Measurements from ENCODE around the gene RAC3. TPM values are rescaled to one million over a fixed set of nuclear protein-coding genes. Genes with fewer than 3 reads are reported as not detected.

The RAC3 gene
- total and polyA plus RNA-seq, 2 of the 8 experiments (the other 6 are each of a cell fraction or from before 2014, with no cell fraction given) = 177 to 299 TPM

DNA sequence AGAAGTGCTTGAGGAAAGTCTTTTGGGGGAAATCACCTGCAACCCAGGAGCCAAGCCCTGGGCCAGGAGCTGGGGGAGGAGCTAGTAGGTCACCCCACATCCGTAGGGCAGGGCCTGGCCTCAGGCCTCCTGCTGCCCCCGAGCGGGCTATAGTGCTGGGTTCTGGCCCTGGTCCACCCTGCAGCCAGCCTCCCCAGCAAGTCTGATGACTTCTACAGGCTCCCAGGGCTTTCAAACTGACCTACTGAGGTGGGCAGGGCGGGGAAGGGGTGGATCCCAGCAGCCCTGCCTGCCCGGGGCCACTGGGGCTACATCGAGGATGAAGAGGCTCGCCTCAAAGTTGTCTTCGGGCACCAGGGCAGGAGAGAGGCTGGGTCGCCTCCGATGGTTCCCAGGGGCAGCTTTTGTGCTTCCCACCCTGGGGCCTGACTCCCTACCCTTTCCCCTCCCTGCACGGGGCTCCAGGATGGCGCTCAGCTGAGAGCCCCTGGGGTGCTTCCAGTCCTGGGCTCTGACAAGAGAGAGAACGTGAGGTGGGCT, 13.8 kb upstream of the RAC3 start (continued):
- TF ChIP-seq, protein P1, sequence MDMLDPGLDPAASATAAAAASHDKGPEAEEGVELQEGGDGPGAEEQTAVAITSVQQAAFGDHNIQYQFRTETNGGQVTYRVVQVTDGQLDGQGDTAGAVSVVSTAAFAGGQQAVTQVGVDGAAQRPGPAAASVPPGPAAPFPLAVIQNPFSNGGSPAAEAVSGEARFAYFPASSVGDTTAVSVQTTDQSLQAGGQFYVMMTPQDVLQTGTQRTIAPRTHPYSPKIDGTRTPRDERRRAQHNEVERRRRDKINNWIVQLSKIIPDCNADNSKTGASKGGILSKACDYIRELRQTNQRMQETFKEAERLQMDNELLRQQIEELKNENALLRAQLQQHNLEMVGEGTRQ (IDR thresholded peaks at IDR 0.05; ENCODE audit: low read length) = no peak
- no peak for TF ChIP-seq SP4 (IDR thresholded peaks at IDR 0.05; ENCODE audit: low read length)
- no peak for TF ChIP-seq RAD21 (IDR thresholded peaks at IDR 0.05 in 1 of 2, conservative IDR thresholded peaks at IDR 0.05 in 1 of 2; ENCODE audit: low read depth in 2 of 2, low read length in 2 of 2)
- TF ChIP-seq EP300 (IDR thresholded peaks at IDR 0.05; ENCODE audit: borderline replicate concordance in 1 of 2, low read depth in 2 of 2, low read length in 2 of 2) = no peak
- TF ChIP-seq RNF2 (IDR thresholded peaks at IDR 0.05; ENCODE audit: borderline replicate concordance, low read depth, low read length, missing control alignments, poor library complexity, severe bottlenecking) = no peak
- no peak for TF ChIP-seq SRF (IDR thresholded peaks at IDR 0.05; ENCODE audit: low read depth, low read length)
- TF ChIP-seq MAFK (IDR thresholded peaks at IDR 0.05; ENCODE audit: low read depth, low read length) = no peak
- no peak for TF ChIP-seq RBBP5 (IDR thresholded peaks at IDR 0.05; ENCODE audit: borderline replicate concordance, low read depth, low read length)
- no peak for TF ChIP-seq RXRA (IDR thresholded peaks at IDR 0.05; ENCODE audit: insufficient read depth, low read depth, low read length)

All from H1 (cell line).